HG03460 (cell line): ENCODE results near the gene SLC30A7.

Experiments used
- ATAC-seq: cut with Tn5 transposase; IDR thresholded peaks from one replicate; pipeline ENCODE4 v1.9.1; 2021; ENCODE audit not compliant: unreplicated experiment

SLC30A7 gene

GRCh38 chr1:101025283-101025656, 129.4 kb downstream of the SLC30A7 start:
- ATAC-seq = peak; percentile 18

- peak; percentile 83 for ATAC-seq
Measured at GRCh38 chr1:101025657-101026429, 130.0 kb downstream of the SLC30A7 start, which contains the start of gene DPH5. Gene DPH5, minus strand, starts transcription at chr1:101025784. Its CDS starts 341 bp downstream, at chr1:101025443.

- ATAC-seq = no peak
Measured at GRCh38 chr1:101026430-101026788, 130.5 kb downstream of the SLC30A7 start.

GRCh38 chr1:101027194-101027772, 131.4 kb downstream of the SLC30A7 start:
- ATAC-seq = no peak

GRCh38 chr1:101028466-101028865, 132.6 kb downstream of the SLC30A7 start:
- ATAC-seq = no peak

GRCh38 chr1:101029184-101029583, 133.3 kb downstream of the SLC30A7 start:
- ATAC-seq = no peak

- ATAC-seq = no peak
Measured at GRCh38 chr1:101030881-101031280, 135.0 kb downstream of the SLC30A7 start.
